Measurements from ENCODE around the gene MED9.

- TF ChIP-seq CTCF (IDR thresholded peaks at IDR 0.05) (peak; percentile 85), ZFX (IDR thresholded peaks at IDR 0.05; ENCODE audit: borderline replicate concordance) (no peak)
These were observed 36.6 kb upstream of the MED9 start for GRCh38 chr17:17440010-17440843.
